Measurements from ENCODE around the gene NOS1AP. TPM values are rescaled to one million over a fixed set of nuclear protein-coding genes. Genes with fewer than 3 reads are reported as not detected.

The NOS1AP gene
- total and polyA plus RNA-seq, 12 donors: 0.37 to 12.0 (median 3.1) TPM

GRCh38 chr1:162192763-162193162, 123.3 kb downstream of the NOS1AP start:
- Histone ChIP-seq H3K36me3 (replicated peaks in 1 of 2) (no peaks in the 10 kb centered on the region), H3K9me3 (replicated peaks in 1 of 3) (no peaks in the 10 kb centered on the region), H3K4me3 (no peak overlapping the region), H3K27me3 (no peaks in the 10 kb centered on the region), H3K27ac (no peak overlapping the region), H3K4me1 (replicated peaks in 1 of 2) (peaks cover 15 to 16% of the 10 kb centered on the region in 2 donors)
- no peak for DNase-seq
- no peak for TF ChIP-seq POLR2A (IDR thresholded peaks at IDR 0.05)
- no peak for TF ChIP-seq CTCF (IDR thresholded peaks at IDR 0.05)
- 73 to 100% (median 90%) methylated on average over 1 of the region's 1 CpG for WGBS, 4 donors
- intact Hi-C loops (cut with DNase I): no loop called here

- peaks cover 12% of the 10 kb centered on the region in 2 donors for H3K4me1 ChIP-seq (replicated peaks in 1 of 2)
- no peak overlapping the region for H3K4me3 ChIP-seq
- no peaks in the 10 kb centered on the region for H3K36me3 ChIP-seq (replicated peaks in 1 of 2)
- no peaks in the 10 kb centered on the region for H3K27me3 ChIP-seq
- no peak for TF ChIP-seq POLR2A (IDR thresholded peaks at IDR 0.05)
- TF ChIP-seq CTCF (IDR thresholded peaks at IDR 0.05): no peak
- WGBS, 4 donors: 58 to 74% (median 59%) methylated on average over 2 of the region's 2 CpGs
- intact Hi-C loops (cut with DNase I): no loop called here
- no peaks in the 10 kb centered on the region for H3K9me3 ChIP-seq (replicated peaks in 1 of 3)
- DNase-seq: no peak
- no peak overlapping the region for H3K27ac ChIP-seq
These were observed 123.7 kb downstream of the NOS1AP start for GRCh38 chr1:162193221-162193620.

- WGBS, 4 donors: 68 to 72% (median 70%) methylated on average over 3 of the region's 3 CpGs
- Histone ChIP-seq H3K27ac (no peak overlapping the region), H3K36me3 (replicated peaks in 1 of 2) (no peaks in the 10 kb centered on the region), H3K4me3 (no peak overlapping the region), H3K27me3 (no peaks in the 10 kb centered on the region), H3K4me1 (replicated peaks in 1 of 2) (peaks cover 12% of the 10 kb centered on the region in 2 donors), H3K9me3 (replicated peaks in 1 of 3) (no peaks in the 10 kb centered on the region)
- TF ChIP-seq CTCF (IDR thresholded peaks at IDR 0.05): no peak
- no peak for TF ChIP-seq POLR2A (IDR thresholded peaks at IDR 0.05)
- intact Hi-C loops (cut with DNase I): no loop called here
- DNase-seq: no peak
These were observed 124.3 kb downstream of the NOS1AP start for GRCh38 chr1:162193815-162194214.

GRCh38 chr1:162195567-162195966, 126.1 kb downstream of the NOS1AP start:
- H3K27ac ChIP-seq: no peak overlapping the region
- WGBS, 4 donors: 47 to 85% (median 71%) methylated on average over 4 of the region's 4 CpGs
- no peaks in the 10 kb centered on the region for H3K27me3 ChIP-seq
- no peak overlapping the region for H3K4me3 ChIP-seq
- no peaks in the 10 kb centered on the region for H3K9me3 ChIP-seq (replicated peaks in 1 of 3)
- no peaks in the 10 kb centered on the region for H3K36me3 ChIP-seq (replicated peaks in 1 of 2)
- TF ChIP-seq CTCF (IDR thresholded peaks at IDR 0.05): no peak
- TF ChIP-seq POLR2A (IDR thresholded peaks at IDR 0.05): no peak
- no peak for DNase-seq
- intact Hi-C loops (cut with DNase I): no loop called here
- H3K4me1 ChIP-seq (replicated peaks in 1 of 2): peaks cover 12% of the 10 kb centered on the region in 2 donors
